ENCODE measurements around the gene BCAS1.

Gene BCAS1

GRCh38 chr20:54103067-54103761 lies 32.8 kb upstream of the BCAS1 start:
- DNase-seq (ENCODE audit: low read depth) = peak; percentile 76

- no peak for DNase-seq (ENCODE audit: low read depth)
Measured at GRCh38 chr20:54102543-54102942, 32.1 kb upstream of the BCAS1 start.

GRCh38 chr20:54100563-54100962 lies 30.2 kb upstream of the BCAS1 start:
- DNase-seq (ENCODE audit: low read depth) = peak; percentile 30

- DNase-seq (ENCODE audit: low read depth) = no peak
Measured at GRCh38 chr20:54099894-54100293, 29.5 kb upstream of the BCAS1 start.

GRCh38 chr20:54098047-54098446 lies 27.7 kb upstream of the BCAS1 start:
- no peak for DNase-seq (ENCODE audit: low read depth)

- DNase-seq (ENCODE audit: low read depth) = no peak
Measured at GRCh38 chr20:54097236-54097529, 26.8 kb upstream of the BCAS1 start.

GRCh38 chr20:54095824-54096223 lies 25.4 kb upstream of the BCAS1 start:
- no peak for DNase-seq (ENCODE audit: low read depth)

- DNase-seq (ENCODE audit: low read depth) = no peak
Measured at GRCh38 chr20:54094268-54094580, 23.8 kb upstream of the BCAS1 start.

- no peak for DNase-seq (ENCODE audit: low read depth)
Measured at GRCh38 chr20:54093423-54094267, 23.3 kb upstream of the BCAS1 start.

GRCh38 chr20:54092021-54092420 lies 21.6 kb upstream of the BCAS1 start:
- no peak for DNase-seq (ENCODE audit: low read depth)

GRCh38 chr20:54091120-54091480 lies 20.7 kb upstream of the BCAS1 start:
- no peak for DNase-seq (ENCODE audit: low read depth)

GRCh38 chr20:54090230-54091119 lies 20.1 kb upstream of the BCAS1 start:
- DNase-seq (ENCODE audit: low read depth) = no peak

- DNase-seq (ENCODE audit: low read depth) = no peak
Measured at GRCh38 chr20:54088430-54088829, 18.0 kb upstream of the BCAS1 start.

GRCh38 chr20:54086507-54087039 lies 16.2 kb upstream of the BCAS1 start:
- DNase-seq (ENCODE audit: low read depth) = peak; percentile 14

GRCh38 chr20:54085910-54086309 lies 15.5 kb upstream of the BCAS1 start:
- DNase-seq (ENCODE audit: low read depth) = no peak

GRCh38 chr20:54085425-54085824 lies 15.0 kb upstream of the BCAS1 start:
- DNase-seq (ENCODE audit: low read depth) = no peak

- DNase-seq (ENCODE audit: low read depth) = no peak
Measured at GRCh38 chr20:54084727-54085388, 14.5 kb upstream of the BCAS1 start.

- no peak for DNase-seq (ENCODE audit: low read depth)
Measured at GRCh38 chr20:54084193-54084592, 13.8 kb upstream of the BCAS1 start.

- DNase-seq (ENCODE audit: low read depth) = no peak
Measured at GRCh38 chr20:54083459-54083858, 13.1 kb upstream of the BCAS1 start.

- no peak for DNase-seq (ENCODE audit: low read depth)
Measured at GRCh38 chr20:54082100-54082499, 11.7 kb upstream of the BCAS1 start.

- DNase-seq (ENCODE audit: low read depth) = no peak
Measured at GRCh38 chr20:54079652-54080051, 9.3 kb upstream of the BCAS1 start.
